ENCODE measurements around the gene PAN3. TPM values are rescaled to one million over a fixed set of nuclear protein-coding genes. Genes with fewer than 3 reads are reported as not detected.
"Not testable (repeated sequence)": the region's sequence is repeated elsewhere in the genome, so short reads cannot be mapped to it uniquely, and the experiment has no call there.

PAN3 gene
- polyA plus RNA-seq, 3 donors: 42.1 to 61.3 (median 59.0) TPM

GRCh38 chr13:28129911-28130693, 8.2 kb upstream of the PAN3 start:
- no peak for DNase-seq

GRCh38 chr13:28131646-28132045, 6.7 kb upstream of the PAN3 start:
- no peak for DNase-seq

- DNase-seq: no peak
These were observed 1.4 kb upstream of the PAN3 start for GRCh38 chr13:28136916-28137315.

- DNase-seq: no peak
These were observed 749 bp upstream of the PAN3 start for GRCh38 chr13:28137596-28137995.

- DNase-seq: peak; percentile 88
These were observed 568 bp downstream of the PAN3 start for GRCh38 chr13:28138756-28139470.

- no peak for DNase-seq
These were observed 2.2 kb downstream of the PAN3 start for GRCh38 chr13:28140433-28141125.

GRCh38 chr13:28141542-28141941, 3.2 kb downstream of the PAN3 start:
- not testable (repeated sequence) for DNase-seq

GRCh38 chr13:28145049-28145448, 6.7 kb downstream of the PAN3 start:
- no peak for DNase-seq

- DNase-seq: no peak
These were observed 9.2 kb downstream of the PAN3 start for GRCh38 chr13:28147495-28147894.

GRCh38 chr13:28159057-28159456, 20.7 kb downstream of the PAN3 start:
- no peak for DNase-seq

- DNase-seq: peak; percentile 22
These were observed 23.0 kb downstream of the PAN3 start for GRCh38 chr13:28161370-28161769.

- no peak for DNase-seq
These were observed 25.2 kb downstream of the PAN3 start for GRCh38 chr13:28163587-28163986.

GRCh38 chr13:28166257-28166656, 27.9 kb downstream of the PAN3 start:
- DNase-seq: no peak

GRCh38 chr13:28171266-28171665, 32.9 kb downstream of the PAN3 start:
- DNase-seq: no peak

GRCh38 chr13:28172947-28173346, 34.6 kb downstream of the PAN3 start:
- no peak for DNase-seq

GRCh38 chr13:28173793-28174192, 35.4 kb downstream of the PAN3 start:
- no peak for DNase-seq

GRCh38 chr13:28177327-28177726, 39.0 kb downstream of the PAN3 start:
- no peak for DNase-seq

GRCh38 chr13:28177877-28178276, 39.5 kb downstream of the PAN3 start:
- no peak for DNase-seq

GRCh38 chr13:28179974-28180373, 41.6 kb downstream of the PAN3 start:
- DNase-seq: no peak

GRCh38 chr13:28181413-28181812, 43.1 kb downstream of the PAN3 start:
- no peak for DNase-seq

- no peak for DNase-seq
These were observed 46.9 kb downstream of the PAN3 start for GRCh38 chr13:28185256-28185655.

GRCh38 chr13:28199089-28199488, 60.7 kb downstream of the PAN3 start:
- DNase-seq: no peak

- DNase-seq: no peak
These were observed 65.7 kb downstream of the PAN3 start for GRCh38 chr13:28204043-28204442.

Data from renal pelvis (tissue), 4 donors.